K562 (cell line): ENCODE results near the gene ZNF625. TPM values are rescaled to one million over a fixed set of nuclear protein-coding genes. Genes with fewer than 3 reads are reported as not detected.

Experiments
- ATAC-seq: fragments of 200-7000 bp; cut with Tn5 transposase; 3 replicates; pipeline ENCODE4 v1.9.1; 2020; ENCODE audit warnings: moderate library complexity
- BruUV-seq: library from RNA; stranded (reverse); fragments of 400-500 nt; replicated peaks from 2 replicates; lab custom pipeline; 2021; lab: Mats Ljungman, UMichigan
- CTCF ChIA-PET: fragments of 300-600 bp; formaldehyde crosslinking; extraction: SDS; loops from one replicate; lab custom pipeline; 2021; ENCODE audit warnings: low intra/inter-chr PET ratio; lab: Yijun Ruan, JAX
- POLR2A ChIA-PET: fragments of 300-600, 350-650 bp; sonication (Branson Sonifier 250); formaldehyde crosslinking; extraction: SDS; loops from one replicate; lab custom pipeline; 2021; ENCODE audit warnings: antibody characterized with exemption, inconsistent platforms; lab: Yijun Ruan, JAX
- DNase-seq, 4 experiments: peaks; one replicate each; pipeline versions ENCODE4 v3.0.0 to v3.0.0-alpha.2; 2011 to 2018; ENCODE audit warnings: low spot score in 3 of 4, mixed read lengths in 3 of 4; ENCODE audit errors: extremely low read depth in 1 of 4
- FAIRE-seq: peaks from 2 replicates; lab custom pipeline; 2011; peaks lifted over from hg19 to GRCh38; lab: Jason Lieb, UNC
- H2AFZ ChIP-seq: 2 replicates; pipeline ENCODE4 v1.6.0; 2011; ENCODE audit warnings: low read depth, low read length, control low read depth, inconsistent platforms
- H3K27ac ChIP-seq: fragments of 200-600 bp; 3 replicates; pipeline ENCODE4 v1.8.0; 2011; ENCODE audit warnings: low read depth, mild to moderate bottlenecking, control low read depth, inconsistent platforms, low read length, moderate library complexity, mixed read lengths; ENCODE audit errors: extremely low read depth
- H3K27me3 ChIP-seq, 2 experiments: fragments of 300-600 bp in 1 of 2; 2 replicates in 1 of 2; 3 replicates in 1 of 2; pipeline versions ENCODE4 v1.6.0 to v1.8.0; 2011; ENCODE audit warnings: inconsistent platforms in 2 of 2, low read length in 2 of 2, mild to moderate bottlenecking in 1 of 2, mixed read lengths in 1 of 2, moderate library complexity in 1 of 2; ENCODE audit not compliant: control insufficient read depth in 2 of 2, insufficient read depth in 2 of 2
- H3K36me3 ChIP-seq: fragments of 300-600 bp; 3 replicates; pipeline ENCODE4 v1.8.0; 2011; ENCODE audit warnings: mild to moderate bottlenecking, low read length, inconsistent platforms; ENCODE audit not compliant: control insufficient read depth, insufficient read depth
- H3K4me1 ChIP-seq, 2 experiments: fragments of 200-600 bp in 1 of 2; replicated peaks in 1 of 2; 2 replicates in 1 of 2; 3 replicates in 1 of 2; pipeline versions ENCODE4 v1.5.1 to v1.8.0; 2011; ENCODE audit warnings: inconsistent platforms in 2 of 2, low read length in 2 of 2, mild to moderate bottlenecking in 1 of 2, mixed read lengths in 1 of 2, moderate library complexity in 1 of 2; ENCODE audit not compliant: control insufficient read depth in 2 of 2, insufficient read depth in 2 of 2
- H3K4me2 ChIP-seq: 2 replicates; pipeline ENCODE4 v1.6.1; 2011; ENCODE audit warnings: low read length, control low read depth, inconsistent platforms, mixed read lengths; ENCODE audit not compliant: insufficient read depth
- H3K4me3 ChIP-seq: fragments of 200-600 bp; sonication (generic), shearing (Covaris generic); 2 replicates; pipeline ENCODE4 v1.5.1; 2016; ENCODE audit warnings: control low read depth, inconsistent platforms
- H3K79me2 ChIP-seq: fragments of 200-600 bp; 3 replicates; pipeline ENCODE4 v1.8.0; 2011; ENCODE audit warnings: low read length, inconsistent platforms; ENCODE audit not compliant: control insufficient read depth, insufficient read depth
- H3K9ac ChIP-seq, 2 experiments: 2 replicates each; pipeline versions ENCODE4 v1.6.0 to v1.6.1; 2011; ENCODE audit warnings: low read depth in 2 of 2, low read length in 2 of 2, control low read depth in 1 of 2, inconsistent platforms in 1 of 2, mild to moderate bottlenecking in 1 of 2, mixed read lengths in 1 of 2; ENCODE audit not compliant: insufficient read depth in 1 of 2
- H3K9me1 ChIP-seq: one replicate; pipeline ENCODE4 v1.6.0; 2011; ENCODE audit warnings: inconsistent platforms, mild to moderate bottlenecking, low read length, moderate library complexity; ENCODE audit not compliant: control insufficient read depth, insufficient read depth
- H3K9me3 ChIP-seq: replicated peaks from 2 replicates; pipeline ENCODE4 v1.5.1; 2011; ENCODE audit warnings: low read depth, low read length, inconsistent platforms; ENCODE audit not compliant: control insufficient read depth, insufficient read depth
- H4K20me1 ChIP-seq: replicated peaks from 2 replicates; pipeline ENCODE4 v1.6.1; 2011; ENCODE audit warnings: low read length, inconsistent platforms, mixed read lengths; ENCODE audit not compliant: control insufficient read depth, insufficient read depth
- ARHGAP35 ChIP-seq: fragments of 450-650 bp; IDR thresholded peaks from 2 replicates; pipeline ENCODE4 v1.6.1; 2018; ENCODE audit not compliant: partially characterized antibody
- HNRNPUL1 ChIP-seq: fragments of 200-400 bp; formaldehyde crosslinking; IDR thresholded peaks from 2 replicates; pipeline ENCODE4 v1.6.1; 2017; ENCODE audit warnings: low read length
- RAD21 ChIP-seq, 2 experiments: fragments of 250-450 bp in 1 of 2; fragments of 450-650 bp in 1 of 2; sonication (Bioruptor Pico) in 1 of 2; formaldehyde crosslinking in 1 of 2; IDR thresholded peaks in 1 of 2; conservative IDR thresholded peaks in 1 of 2; 2 replicates each; pipeline versions ENCODE4 v1.4.0 to v1.8.0; 2020 to 2022; ENCODE audit warnings: mild to moderate bottlenecking in 2 of 2, moderate library complexity in 1 of 2
- SMARCA4 ChIP-seq: fragments of 450-650 bp; IDR thresholded peaks from 2 replicates; pipeline ENCODE4 v1.6.1; 2016
- SMC3 ChIP-seq: conservative IDR thresholded peaks from 2 replicates; pipeline ENCODE4 v1.6.1; 2011; ENCODE audit warnings: low read depth, low read length, improper control_type of control experiment; ENCODE audit not compliant: insufficient read depth
- U2AF1 ChIP-seq: fragments of 200-400 bp; formaldehyde crosslinking; optimal IDR thresholded peaks from 2 replicates; pipeline ENCODE3; 2017; ENCODE audit warnings: mild to moderate bottlenecking, low read depth, low read length, moderate library complexity
- ZNF551 ChIP-seq: fragments of 250-450 bp; sonication (Bioruptor Pico); IDR thresholded peaks from 2 replicates; pipeline ENCODE4 v1.5.0; 2021; ENCODE audit warnings: mild to moderate bottlenecking, moderate library complexity
- ZNF780A ChIP-seq: fragments of 250-450 bp; sonication (Bioruptor Pico); IDR thresholded peaks from 2 replicates; pipeline ENCODE4 v1.5.0; 2021; ENCODE audit warnings: mild to moderate bottlenecking
- ZNF830 ChIP-seq: fragments of 250-450 bp; sonication (Bioruptor Pico); IDR thresholded peaks from 2 replicates; pipeline ENCODE4 v1.5.0; 2021; ENCODE audit warnings: mild to moderate bottlenecking
- WGBS: fragments of 100-300 bp; shearing (Covaris generic); methylation state at CpG from one replicate; pipeline ENCODE4 v1.1.6; 2016; ENCODE audit warnings: low coverage, mixed read lengths; ENCODE audit not compliant: insufficient coverage; ENCODE audit errors: missing lambda C conversion rate; 5-methylcytosine and 5-hydroxymethylcytosine counted together
- in situ Hi-C: fragments of 300-500 bp; cut with MboI; formaldehyde crosslinking; loops from 4 replicates; pipeline ENCODE4 v1.15.0; 2018; ENCODE audit warnings: inconsistent platforms, mixed read lengths
- intact Hi-C: fragments of 100-400 bp; cut with micrococcal nuclease; formaldehyde crosslinking; loops from 2 replicates; pipeline ENCODE4 v1.14.2; 2022
- polyA plus RNA-seq, 8 experiments: library from polyadenylated mRNA; depleted of rRNA in 4 of 8; stranded (reverse) in 5 of 8; unstranded in 3 of 8; fragments of >200 nt; fragmentation: Nextera tagmentation in 2 of 8; fragmentation: Illumina TruSeq in 1 of 8; extraction: Ambion mirVana in 2 of 8; extraction: Trizol in 1 of 8; gene quantifications; 2 replicates each; pipeline versions ENCODE4 v1.2.1 to v1.2.3, GENCODE V29; 2011 to 2014; ENCODE audit warnings: inconsistent platforms in 1 of 8, missing spikeins in 1 of 8
- total RNA-seq, 7 experiments: library from RNA; depleted of rRNA in 6 of 7; stranded (reverse); fragments of >200 nt in 6 of 7; fragmentation: Illumina TruSeq in 2 of 7; extraction: Trizol in 2 of 7; gene quantifications; 2 replicates each; pipeline versions ENCODE4 v1.2.1 to v1.2.3, GENCODE V29; 2011 to 2021; ENCODE audit warnings: low replicate concordance in 1 of 7
- TF ChIP-seq, protein P1 (sequence below): sonication (generic); formaldehyde crosslinking; IDR thresholded peaks from 2 replicates; pipeline ENCODE4 v1.8.0; 2022; ENCODE audit warnings: mild to moderate bottlenecking, missing genetic modification reagents
- TF ChIP-seq, protein P2 (sequence below): sonication (generic); formaldehyde crosslinking; IDR thresholded peaks from 2 replicates; pipeline ENCODE4 v1.8.0; 2022; ENCODE audit warnings: mild to moderate bottlenecking, missing genetic modification reagents
- TF ChIP-seq, protein P3 (sequence below), 2 experiments: fragments of 450-650 bp; formaldehyde crosslinking in 1 of 2; IDR thresholded peaks; 2 replicates each; pipeline versions ENCODE4 v1.4.0 to v1.6.1; 2014 to 2020; ENCODE audit warnings: mild to moderate bottlenecking in 2 of 2, borderline replicate concordance in 1 of 2, low read depth in 1 of 2

Gene ZNF625
- total and polyA plus RNA-seq, 9 of the 15 experiments (the other 6 are each of a cell fraction or from before 2014, with no cell fraction given), result 0.07 to 0.09 TPM; not detected in 7

DNA sequence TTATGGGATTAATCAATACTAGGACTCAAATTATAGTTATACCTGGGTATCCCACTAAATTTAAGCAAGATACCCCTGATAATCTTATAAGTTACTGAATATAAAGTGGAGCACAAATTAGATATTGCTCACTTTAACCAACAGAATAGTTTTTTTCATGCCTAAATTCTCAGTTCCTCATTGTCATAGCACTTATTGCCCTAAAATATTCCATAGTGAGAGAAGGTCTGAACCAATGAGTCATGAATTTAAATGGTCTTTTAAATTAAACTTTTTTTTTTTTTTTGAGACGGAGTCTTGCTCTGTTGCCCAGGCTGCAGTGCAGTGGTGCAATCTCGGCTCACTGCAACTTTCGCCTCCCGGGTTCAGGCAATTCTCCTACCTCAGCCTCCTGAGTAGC lies 48.8 kb upstream of the ZNF625 start (continued):
- TF ChIP-seq U2AF1, result no peak

DNA sequence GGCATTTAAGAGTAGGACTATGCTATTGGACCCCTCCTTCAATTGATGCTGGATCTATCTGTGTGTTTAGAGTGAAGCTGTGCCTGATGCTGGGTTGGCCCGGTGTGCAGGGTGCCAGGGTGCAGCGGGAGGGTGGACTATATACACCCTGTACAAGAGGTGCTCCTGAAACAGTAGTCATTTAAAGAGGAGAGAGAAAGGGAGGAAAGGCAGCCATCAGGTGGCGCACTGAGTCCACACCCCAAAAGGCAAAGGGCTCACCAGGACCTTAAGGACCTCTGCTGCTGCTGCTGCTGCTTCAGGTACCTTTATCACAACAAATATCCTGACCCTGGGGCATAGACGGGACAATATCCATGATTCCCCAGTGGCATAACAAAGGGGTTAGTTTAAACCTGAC lies 45.7 kb upstream of the ZNF625 start:
- DNase-seq, result peak in 1 of 4 experiments; percentile 51
- H3K36me3 ChIP-seq, result no peaks in the 10 kb centered on the region
- in situ Hi-C loops, result loop anchor here (10.0 kb wide), 1 partner anchor 473 kb away; no protein-coding TSS in a partner anchor
- POLR2A ChIA-PET, result no interaction called here
- no peaks in the 10 kb centered on the region; the same call in 1 of the 2 replicates for H3K9me3 ChIP-seq
- CTCF ChIA-PET, result no interaction called here
- no peak overlapping the region for H3K27ac ChIP-seq
- no peaks in the 10 kb centered on the region for H3K79me2 ChIP-seq
- H3K4me1 ChIP-seq, result no peaks in the 10 kb centered on the region
- no peaks in the 10 kb centered on the region for H4K20me1 ChIP-seq
- no peak overlapping the region for H2AFZ ChIP-seq
- no peak overlapping the region for H3K4me2 ChIP-seq
- H3K9ac ChIP-seq, result no peak overlapping the region
- FAIRE-seq, result peak; percentile 84
- 0% methylated on average over 3 of the region's 4 CpGs for WGBS
- peak; percentile 86 for ATAC-seq
- H3K4me3 ChIP-seq, result no peak overlapping the region
- no TSS peak for BruUV-seq
- H3K9me1 ChIP-seq, result no peaks in the 10 kb centered on the region
- intact Hi-C loops, result no loop called here
- no peaks in the 10 kb centered on the region for H3K27me3 ChIP-seq
- TF ChIP-seq ZNF780A (CRISPR knock-in tag), result no peak
- no peak for TF ChIP-seq ARHGAP35
- TF ChIP-seq SMC3, result peak; percentile 53
- TF ChIP-seq, protein P1, sequence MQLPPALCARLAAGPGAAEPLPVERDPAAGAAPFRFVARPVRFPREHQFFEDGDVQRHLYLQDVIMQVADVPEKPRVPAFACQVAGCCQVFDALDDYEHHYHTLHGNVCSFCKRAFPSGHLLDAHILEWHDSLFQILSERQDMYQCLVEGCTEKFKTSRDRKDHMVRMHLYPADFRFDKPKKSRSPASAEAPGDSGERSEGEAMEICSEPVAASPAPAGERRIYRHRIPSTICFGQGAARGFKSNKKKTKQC (CRISPR knock-in tag), result no peak
- peak in 1 of 2 experiments; percentile 68; a peak in 3 of 4 replicates for TF ChIP-seq RAD21 (CRISPR knock-in tag; conservative IDR thresholded peaks at IDR 0.05 in 1 of 2, IDR thresholded peaks at IDR 0.05 in 1 of 2)
- TF ChIP-seq, protein P2, sequence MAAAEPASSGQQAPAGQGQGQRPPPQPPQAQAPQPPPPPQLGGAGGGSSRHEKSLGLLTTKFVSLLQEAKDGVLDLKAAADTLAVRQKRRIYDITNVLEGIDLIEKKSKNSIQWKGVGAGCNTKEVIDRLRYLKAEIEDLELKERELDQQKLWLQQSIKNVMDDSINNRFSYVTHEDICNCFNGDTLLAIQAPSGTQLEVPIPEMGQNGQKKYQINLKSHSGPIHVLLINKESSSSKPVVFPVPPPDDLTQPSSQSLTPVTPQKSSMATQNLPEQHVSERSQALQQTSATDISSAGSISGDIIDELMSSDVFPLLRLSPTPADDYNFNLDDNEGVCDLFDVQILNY (CRISPR knock-in tag), result no peak
- no peak for TF ChIP-seq HNRNPUL1
- TF ChIP-seq, protein P3, sequence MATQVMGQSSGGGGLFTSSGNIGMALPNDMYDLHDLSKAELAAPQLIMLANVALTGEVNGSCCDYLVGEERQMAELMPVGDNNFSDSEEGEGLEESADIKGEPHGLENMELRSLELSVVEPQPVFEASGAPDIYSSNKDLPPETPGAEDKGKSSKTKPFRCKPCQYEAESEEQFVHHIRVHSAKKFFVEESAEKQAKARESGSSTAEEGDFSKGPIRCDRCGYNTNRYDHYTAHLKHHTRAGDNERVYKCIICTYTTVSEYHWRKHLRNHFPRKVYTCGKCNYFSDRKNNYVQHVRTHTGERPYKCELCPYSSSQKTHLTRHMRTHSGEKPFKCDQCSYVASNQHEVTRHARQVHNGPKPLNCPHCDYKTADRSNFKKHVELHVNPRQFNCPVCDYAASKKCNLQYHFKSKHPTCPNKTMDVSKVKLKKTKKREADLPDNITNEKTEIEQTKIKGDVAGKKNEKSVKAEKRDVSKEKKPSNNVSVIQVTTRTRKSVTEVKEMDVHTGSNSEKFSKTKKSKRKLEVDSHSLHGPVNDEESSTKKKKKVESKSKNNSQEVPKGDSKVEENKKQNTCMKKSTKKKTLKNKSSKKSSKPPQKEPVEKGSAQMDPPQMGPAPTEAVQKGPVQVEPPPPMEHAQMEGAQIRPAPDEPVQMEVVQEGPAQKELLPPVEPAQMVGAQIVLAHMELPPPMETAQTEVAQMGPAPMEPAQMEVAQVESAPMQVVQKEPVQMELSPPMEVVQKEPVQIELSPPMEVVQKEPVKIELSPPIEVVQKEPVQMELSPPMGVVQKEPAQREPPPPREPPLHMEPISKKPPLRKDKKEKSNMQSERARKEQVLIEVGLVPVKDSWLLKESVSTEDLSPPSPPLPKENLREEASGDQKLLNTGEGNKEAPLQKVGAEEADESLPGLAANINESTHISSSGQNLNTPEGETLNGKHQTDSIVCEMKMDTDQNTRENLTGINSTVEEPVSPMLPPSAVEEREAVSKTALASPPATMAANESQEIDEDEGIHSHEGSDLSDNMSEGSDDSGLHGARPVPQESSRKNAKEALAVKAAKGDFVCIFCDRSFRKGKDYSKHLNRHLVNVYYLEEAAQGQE (IDR thresholded peaks at IDR 0.05; ENCODE audit: borderline replicate concordance), result peak; percentile 67; the same call in 1 of the 2 replicates
- TF ChIP-seq, protein P3 (CRISPR knock-in tag; IDR thresholded peaks at IDR 0.05; ENCODE audit: low read depth), result no peak
- no peak for TF ChIP-seq ZNF830 (CRISPR knock-in tag)
- TF ChIP-seq ZNF551 (CRISPR knock-in tag), result no peak
- no peak for TF ChIP-seq SMARCA4
